Ishikawa (cell line): ENCODE measurements around the gene PXDN.

Source experiments
- CEBPB ChIP-seq: IDR thresholded peaks from 2 replicates; pipeline ENCODE4 v1.6.1; 2012
- CREB1 ChIP-seq: IDR thresholded peaks from 2 replicates; pipeline ENCODE4 v1.6.1; 2012; ENCODE audit warnings: low read depth
- EGR1 ChIP-seq: IDR thresholded peaks from 2 replicates; pipeline ENCODE4 v1.6.1; 2012
- EP300 ChIP-seq: IDR thresholded peaks from 2 replicates; pipeline ENCODE4 v1.6.1; 2012; ENCODE audit warnings: borderline replicate concordance
- FOXM1 ChIP-seq: IDR thresholded peaks from 2 replicates; pipeline ENCODE4 v1.6.1; 2012; ENCODE audit warnings: low read depth, borderline replicate concordance
- MAX ChIP-seq: IDR thresholded peaks from 2 replicates; pipeline ENCODE4 v1.6.1; 2012
- NFIC ChIP-seq: IDR thresholded peaks from 2 replicates; pipeline ENCODE4 v1.6.1; 2012
- RAD21 ChIP-seq: IDR thresholded peaks from 2 replicates; pipeline ENCODE4 v1.6.1; 2012; ENCODE audit warnings: low read depth
- REST ChIP-seq: IDR thresholded peaks from 2 replicates; pipeline ENCODE4 v1.6.1; 2012; ENCODE audit warnings: low read depth, mild to moderate bottlenecking
- TAF1 ChIP-seq: IDR thresholded peaks from 2 replicates; pipeline ENCODE4 v1.6.1; 2012; ENCODE audit warnings: low read depth, mild to moderate bottlenecking
- TCF12 ChIP-seq: IDR thresholded peaks from 2 replicates; pipeline ENCODE4 v1.6.1; 2012; ENCODE audit warnings: low read depth
- TEAD4 ChIP-seq: IDR thresholded peaks from 2 replicates; pipeline ENCODE4 v1.6.1; 2012
- USF1 ChIP-seq: IDR thresholded peaks from 2 replicates; pipeline ENCODE4 v1.6.1; 2012
- YY1 ChIP-seq: IDR thresholded peaks from 2 replicates; pipeline ENCODE4 v1.6.1; 2012; ENCODE audit warnings: low read depth
- ZBTB7A ChIP-seq: IDR thresholded peaks from 2 replicates; pipeline ENCODE4 v1.6.1; 2012; ENCODE audit warnings: low read depth

The PXDN gene

DNA sequence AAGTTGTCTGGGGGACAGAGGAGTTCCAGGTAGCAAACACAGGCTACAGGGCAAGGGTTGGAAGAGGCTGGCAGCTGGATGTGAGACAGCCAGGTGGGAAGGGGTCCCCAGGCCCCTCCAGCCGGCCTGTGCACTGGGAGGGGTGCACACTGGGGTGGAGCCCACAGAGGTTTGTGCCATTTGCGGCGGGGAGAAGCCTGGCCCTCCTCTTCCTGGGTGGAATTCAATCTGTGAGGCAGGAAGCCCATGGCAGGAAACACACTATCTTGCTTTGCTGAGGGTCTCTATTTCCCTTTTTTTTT lies 63.3 kb downstream of the PXDN start:
- TF ChIP-seq TAF1 (no peak), CEBPB (no peak), MAX (no peak), REST (no peak), TCF12 (no peak), CREB1 (no peak), NFIC (no peak), FOXM1 (no peak), ZBTB7A (no peak), YY1 (no peak), RAD21 (no peak), TEAD4 (no peak), EP300 (no peak), USF1 (no peak), EGR1 (no peak)

DNA sequence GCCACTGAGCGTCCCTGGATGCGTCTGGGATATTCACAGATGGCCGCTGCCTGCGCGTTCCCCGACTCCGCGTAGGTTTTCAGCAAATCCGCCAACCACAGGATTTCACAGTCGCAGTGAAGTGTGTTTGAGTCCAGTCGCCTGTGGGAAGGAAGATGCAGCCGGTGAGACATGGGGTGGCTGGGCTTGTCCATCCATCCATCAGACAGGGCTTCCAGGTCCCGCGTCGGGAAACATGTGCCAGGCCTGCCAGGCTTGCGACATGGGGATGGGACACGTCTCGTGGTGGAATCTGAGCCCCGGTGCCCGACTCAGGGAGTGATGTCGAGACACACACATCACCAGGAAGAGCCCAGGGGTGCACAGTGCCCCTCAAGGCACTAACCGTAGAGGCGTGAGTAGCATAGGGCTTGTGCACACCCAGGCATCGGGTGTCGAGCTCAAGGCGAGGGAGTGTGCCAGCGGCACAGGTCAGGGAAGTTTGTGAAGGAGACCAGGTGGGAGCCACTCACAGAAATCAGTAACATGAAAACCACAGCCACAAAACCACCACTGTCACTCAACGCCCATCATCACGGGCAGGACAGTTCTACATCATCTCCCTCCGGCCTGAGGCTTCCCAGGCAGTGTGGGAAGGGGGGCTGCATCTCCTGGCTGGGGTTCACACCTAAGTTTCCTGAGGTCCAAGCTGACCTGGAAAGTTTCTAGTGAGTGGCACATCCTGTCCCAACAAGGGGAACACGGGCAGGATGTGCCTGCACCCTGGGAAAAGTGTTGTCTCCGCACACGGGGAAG lies 63.9 kb downstream of the PXDN start:
- TF ChIP-seq CEBPB, result no peak
- TF ChIP-seq EP300, result no peak
- TF ChIP-seq EGR1, result no peak
- no peak for TF ChIP-seq USF1
- no peak for TF ChIP-seq CREB1
- TF ChIP-seq MAX, result no peak
- no peak for TF ChIP-seq TAF1
- TF ChIP-seq TCF12, result no peak
- TF ChIP-seq ZBTB7A, result no peak
- TF ChIP-seq TEAD4, result no peak
- TF ChIP-seq FOXM1, result no peak
- TF ChIP-seq REST, result no peak
- TF ChIP-seq YY1, result no peak

- no peak for TF ChIP-seq CEBPB
- no peak for TF ChIP-seq USF1
- TF ChIP-seq EP300, result no peak
These were observed 65.7 kb downstream of the PXDN start for GRCh38 chr2:1678609-1679008.

DNA sequence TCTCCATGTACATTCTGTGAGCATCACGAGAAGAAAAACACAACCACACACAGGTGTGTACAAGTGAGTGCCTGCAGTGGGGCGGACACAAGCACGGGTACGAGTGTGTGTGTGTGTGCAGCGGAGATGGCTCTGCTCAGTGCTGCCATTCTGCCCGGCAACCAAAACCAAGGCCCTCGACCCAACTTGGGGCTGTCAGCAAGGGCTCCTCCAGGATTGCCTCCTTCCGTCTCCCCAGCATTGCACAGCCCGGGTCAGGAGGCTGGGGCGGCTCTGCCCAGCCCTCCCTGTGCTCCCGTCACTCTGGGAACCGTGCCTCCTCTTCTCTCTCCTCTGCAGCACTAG lies 66.5 kb downstream of the PXDN start:
- TF ChIP-seq CEBPB (no peak), CREB1 (no peak), TCF12 (no peak)

- TF ChIP-seq USF1, result no peak
- no peak for TF ChIP-seq EP300
- no peak for TF ChIP-seq TAF1
- no peak for TF ChIP-seq TCF12
- TF ChIP-seq CEBPB, result no peak
- no peak for TF ChIP-seq CREB1
- no peak for TF ChIP-seq MAX
- no peak for TF ChIP-seq NFIC
These were observed 67.1 kb downstream of the PXDN start for GRCh38 chr2:1676913-1677820.
